ENCODE data around the gene IFI44. TPM values are rescaled to one million over a fixed set of nuclear protein-coding genes. Genes with fewer than 3 reads are reported as not detected.

IFI44 gene
- total and polyA plus RNA-seq, 9 of the 15 experiments (the other 6 are each of a cell fraction or from before 2014, with no cell fraction given) = 0.11 TPM; not detected in 8

- Histone ChIP-seq H3K27ac (ENCODE audit: extremely low read depth, low read depth, low read length) (no peak overlapping the region), H3K4me3 (no peak overlapping the region), H3K9me1 (ENCODE audit: control insufficient read depth, insufficient read depth, low read length) (no peaks in the 10 kb centered on the region), H3K9me3 (replicated peaks; ENCODE audit: control insufficient read depth, insufficient read depth, low read depth, low read length) (no peaks in the 10 kb centered on the region), H3K4me1 (replicated peaks in 1 of 2; ENCODE audit: control insufficient read depth in 2 of 2, insufficient read depth in 2 of 2, low read length in 2 of 2) (no peaks in the 10 kb centered on the region), H3K9ac (ENCODE audit: insufficient read depth in 1 of 2, low read depth in 2 of 2, low read length in 2 of 2) (no peak overlapping the region), H3K27me3 (ENCODE audit: control insufficient read depth in 2 of 2, insufficient read depth in 2 of 2, low read length in 2 of 2) (no peaks in the 10 kb centered on the region), H3K79me2 (ENCODE audit: control insufficient read depth, insufficient read depth, low read length) (no peaks in the 10 kb centered on the region), H3K4me2 (ENCODE audit: insufficient read depth, low read length) (no peak overlapping the region), H4K20me1 (replicated peaks; ENCODE audit: control insufficient read depth, insufficient read depth, low read length) (no peaks in the 10 kb centered on the region), H2AFZ (ENCODE audit: low read depth, low read length) (no peak overlapping the region), H3K36me3 (ENCODE audit: control insufficient read depth, insufficient read depth, low read length) (no peaks in the 10 kb centered on the region)
- BruUV-seq (replicated peaks) = no TSS peak
- intact Hi-C loops (cut with micrococcal nuclease) = loop anchor here (5.0 kb wide), 1 partner anchor 61 kb away; no protein-coding TSS in a partner anchor
- ChIA-PET POLR2A (no interaction called here), CTCF (ENCODE audit: low intra/inter-chr PET ratio) (no interaction called here)
- no peak for FAIRE-seq
- no peak for ATAC-seq
- in situ Hi-C loops (cut with MboI) = no loop called here
- TF ChIP-seq ZNF165 (CRISPR knock-in tag; IDR thresholded peaks at IDR 0.05; ENCODE audit: borderline replicate concordance) (no peak), BCLAF1 (IDR thresholded peaks at IDR 0.05; ENCODE audit: borderline replicate concordance in 1 of 2, control insufficient read depth in 1 of 2, low read depth in 2 of 2, low read length in 1 of 2) (no peak), RCOR1 (IDR thresholded peaks at IDR 0.05; ENCODE audit: borderline replicate concordance in 1 of 2, low read depth in 2 of 2, low read length in 2 of 2) (no peak), ZNF699 (CRISPR knock-in tag; IDR thresholded peaks at IDR 0.05; ENCODE audit: insufficient replicate concordance) (no peak), ZNF785 (CRISPR knock-in tag; IDR thresholded peaks at IDR 0.05) (no peak)
- TF ChIP-seq, protein P1, sequence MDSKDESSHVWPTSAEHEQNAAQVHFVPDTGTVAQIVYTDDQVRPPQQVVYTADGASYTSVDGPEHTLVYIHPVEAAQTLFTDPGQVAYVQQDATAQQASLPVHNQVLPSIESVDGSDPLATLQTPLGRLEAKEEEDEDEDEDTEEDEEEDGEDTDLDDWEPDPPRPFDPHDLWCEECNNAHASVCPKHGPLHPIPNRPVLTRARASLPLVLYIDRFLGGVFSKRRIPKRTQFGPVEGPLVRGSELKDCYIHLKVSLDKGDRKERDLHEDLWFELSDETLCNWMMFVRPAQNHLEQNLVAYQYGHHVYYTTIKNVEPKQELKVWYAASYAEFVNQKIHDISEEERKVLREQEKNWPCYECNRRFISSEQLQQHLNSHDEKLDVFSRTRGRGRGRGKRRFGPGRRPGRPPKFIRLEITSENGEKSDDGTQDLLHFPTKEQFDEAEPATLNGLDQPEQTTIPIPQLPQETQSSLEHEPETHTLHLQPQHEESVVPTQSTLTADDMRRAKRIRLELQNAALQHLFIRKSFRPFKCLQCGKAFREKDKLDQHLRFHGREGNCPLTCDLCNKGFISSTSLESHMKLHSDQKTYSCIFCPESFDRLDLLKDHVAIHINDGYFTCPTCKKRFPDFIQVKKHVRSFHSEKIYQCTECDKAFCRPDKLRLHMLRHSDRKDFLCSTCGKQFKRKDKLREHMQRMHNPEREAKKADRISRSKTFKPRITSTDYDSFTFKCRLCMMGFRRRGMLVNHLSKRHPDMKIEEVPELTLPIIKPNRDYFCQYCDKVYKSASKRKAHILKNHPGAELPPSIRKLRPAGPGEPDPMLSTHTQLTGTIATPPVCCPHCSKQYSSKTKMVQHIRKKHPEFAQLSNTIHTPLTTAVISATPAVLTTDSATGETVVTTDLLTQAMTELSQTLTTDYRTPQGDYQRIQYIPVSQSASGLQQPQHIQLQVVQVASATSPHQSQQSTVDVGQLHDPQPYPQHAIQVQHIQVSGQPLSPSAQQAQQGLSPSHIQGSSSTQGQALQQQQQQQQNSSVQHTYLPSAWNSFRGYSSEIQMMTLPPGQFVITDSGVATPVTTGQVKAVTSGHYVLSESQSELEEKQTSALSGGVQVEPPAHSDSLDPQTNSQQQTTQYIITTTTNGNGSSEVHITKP (IDR thresholded peaks at IDR 0.05; ENCODE audit: partially characterized antibody) = no peak
- DNase-seq (ENCODE audit: extremely low read depth in 1 of 4, low spot score in 3 of 4) = no peak
These were observed 28.7 kb downstream of the IFI44 start for GRCh38 chr1:78678324-78678723.

Data from K562 (cell line).